Epithelial cell of proximal tubule (primary cell): ENCODE results near the gene STK10. TPM values are rescaled to one million over a fixed set of nuclear protein-coding genes. Genes with fewer than 3 reads are reported as not detected.

ENCODE experiments used
- DNase-seq: peaks from one replicate; pipeline ENCODE4 v3.0.0-alpha.2; 2011; ENCODE audit warnings: low read depth
- H3K4me3 ChIP-seq: 2 replicates; pipeline ENCODE4 v1.5.1; 2011; ENCODE audit warnings: low read depth, mild to moderate bottlenecking, low read length
- total RNA-seq: library from RNA; depleted of rRNA; stranded (reverse); fragments of >200 nt; gene quantifications from 2 replicates; pipeline ENCODE4 v1.2.3, GENCODE V29; 2015
- TF ChIP-seq, protein P1 (sequence below): conservative IDR thresholded peaks from 2 replicates; pipeline ENCODE4 v1.5.1; 2012; ENCODE audit warnings: low read depth, mild to moderate bottlenecking, low read length

STK10 gene
- total RNA-seq, 1 donor from 2014 or later = 22.4 TPM

DNA sequence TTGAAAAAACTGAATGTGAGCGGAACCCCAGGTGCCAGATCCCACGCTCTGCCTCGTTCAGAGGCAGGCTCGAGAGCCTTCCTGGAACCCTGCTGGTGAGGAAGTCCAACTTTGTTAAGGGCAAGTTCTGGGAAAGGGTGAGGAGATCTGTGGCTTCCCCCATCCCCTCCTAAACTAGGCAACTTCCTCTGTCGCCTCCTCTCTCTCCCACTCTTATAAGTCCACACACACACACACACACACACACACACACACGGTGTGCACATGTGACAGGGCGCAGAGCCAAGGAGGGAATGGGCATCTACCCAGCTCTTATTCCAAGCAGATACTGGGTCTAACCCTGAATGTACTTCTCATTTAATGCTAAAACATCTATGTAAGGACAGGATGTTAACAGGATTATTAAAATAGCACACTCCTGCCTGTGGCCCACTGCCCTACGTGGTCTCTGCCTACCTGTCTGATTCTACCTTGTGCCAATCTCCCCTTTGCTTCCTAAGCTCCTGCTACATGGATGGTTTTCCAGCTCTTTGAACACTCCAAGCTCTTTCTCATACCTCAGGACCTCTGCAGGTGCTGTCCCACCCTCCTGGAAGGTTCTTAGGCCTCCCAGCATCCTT, 109.2 kb downstream of the STK10 start:
- TF ChIP-seq, protein P1, sequence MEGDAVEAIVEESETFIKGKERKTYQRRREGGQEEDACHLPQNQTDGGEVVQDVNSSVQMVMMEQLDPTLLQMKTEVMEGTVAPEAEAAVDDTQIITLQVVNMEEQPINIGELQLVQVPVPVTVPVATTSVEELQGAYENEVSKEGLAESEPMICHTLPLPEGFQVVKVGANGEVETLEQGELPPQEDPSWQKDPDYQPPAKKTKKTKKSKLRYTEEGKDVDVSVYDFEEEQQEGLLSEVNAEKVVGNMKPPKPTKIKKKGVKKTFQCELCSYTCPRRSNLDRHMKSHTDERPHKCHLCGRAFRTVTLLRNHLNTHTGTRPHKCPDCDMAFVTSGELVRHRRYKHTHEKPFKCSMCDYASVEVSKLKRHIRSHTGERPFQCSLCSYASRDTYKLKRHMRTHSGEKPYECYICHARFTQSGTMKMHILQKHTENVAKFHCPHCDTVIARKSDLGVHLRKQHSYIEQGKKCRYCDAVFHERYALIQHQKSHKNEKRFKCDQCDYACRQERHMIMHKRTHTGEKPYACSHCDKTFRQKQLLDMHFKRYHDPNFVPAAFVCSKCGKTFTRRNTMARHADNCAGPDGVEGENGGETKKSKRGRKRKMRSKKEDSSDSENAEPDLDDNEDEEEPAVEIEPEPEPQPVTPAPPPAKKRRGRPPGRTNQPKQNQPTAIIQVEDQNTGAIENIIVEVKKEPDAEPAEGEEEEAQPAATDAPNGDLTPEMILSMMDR = no peak
- DNase-seq = no peak
- no peak overlapping the region for H3K4me3 ChIP-seq

DNA sequence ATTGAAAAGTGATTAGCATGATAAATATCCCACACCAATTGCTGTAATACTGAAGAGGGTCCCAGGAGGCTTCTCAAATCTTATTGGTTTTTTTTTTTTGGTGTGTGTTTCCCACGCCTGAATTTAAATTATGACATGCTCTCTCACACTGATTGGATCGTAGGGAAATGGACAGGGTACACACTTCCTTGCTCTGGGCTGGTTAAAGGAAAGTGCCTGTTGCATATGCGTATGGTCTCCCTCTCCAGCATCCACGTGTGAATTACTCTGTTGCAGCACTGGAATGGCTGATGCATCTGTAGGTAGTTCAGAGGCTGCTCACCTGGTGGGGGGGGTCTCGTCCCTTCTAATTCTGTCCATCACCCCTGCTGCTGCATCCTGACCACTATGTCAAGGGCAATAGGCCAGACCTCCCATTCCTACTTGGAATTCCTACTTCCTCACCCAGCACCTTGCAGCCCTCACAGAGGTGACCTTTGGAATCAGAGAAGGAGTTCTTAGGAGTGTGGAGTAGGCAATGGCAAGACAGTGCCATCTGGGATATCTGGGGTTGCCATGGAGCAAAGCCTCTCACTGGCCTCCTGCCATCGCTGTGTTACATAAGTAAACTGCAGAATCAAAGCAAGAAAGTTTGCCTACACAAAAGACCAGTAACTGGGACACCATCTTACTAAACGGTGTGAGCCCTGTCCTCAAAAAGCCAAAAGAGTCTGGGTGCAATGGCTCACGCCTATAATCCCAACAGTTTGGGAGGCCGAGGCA, 110.2 kb downstream of the STK10 start:
- H3K4me3 ChIP-seq = no peak overlapping the region
- no peak for DNase-seq
- TF ChIP-seq, protein P1 = no peak

DNA sequence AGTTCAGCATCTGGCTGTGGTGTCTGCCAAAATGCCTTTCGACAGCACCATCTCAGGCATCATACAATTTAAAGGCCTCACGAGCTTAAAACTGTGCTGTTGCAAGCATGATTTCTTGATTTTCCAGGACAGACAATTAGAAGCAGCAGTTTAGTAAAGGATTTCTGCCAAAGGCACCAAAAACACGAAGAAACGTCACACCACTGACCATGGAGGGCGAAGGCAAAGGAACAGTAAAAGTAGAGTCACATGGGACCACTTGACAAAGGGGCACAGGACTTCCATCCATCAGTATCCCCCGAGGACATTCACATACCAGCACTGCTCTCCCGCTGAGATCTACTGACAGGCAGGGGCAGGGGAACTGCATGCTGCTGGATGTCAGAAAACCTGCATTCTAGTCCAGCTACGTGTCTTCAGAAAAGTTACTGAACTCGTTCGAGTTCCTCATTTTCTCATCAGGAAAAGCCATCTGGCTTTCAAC, 111.2 kb downstream of the STK10 start:
- TF ChIP-seq, protein P1 = no peak

DNA sequence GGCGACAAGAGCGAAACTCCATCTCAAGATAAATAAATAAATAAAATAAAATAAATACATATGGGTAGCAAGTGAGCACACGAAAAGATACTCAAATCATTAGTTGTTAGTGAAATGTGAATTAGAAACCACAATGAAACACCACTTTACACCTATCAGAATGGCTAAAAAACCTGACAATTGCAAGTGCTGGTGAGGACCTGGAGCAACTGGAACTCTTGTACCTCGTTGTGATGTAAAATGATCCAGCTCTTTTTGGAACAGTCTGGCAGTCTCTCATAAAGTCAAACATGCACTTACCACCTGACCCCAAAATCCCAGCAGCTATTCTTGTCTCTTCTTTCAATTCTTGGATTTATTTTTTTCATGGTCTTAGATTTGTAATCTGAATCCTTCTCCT, 112.4 kb downstream of the STK10 start:
- TF ChIP-seq, protein P1 = no peak
- DNase-seq = no peak
- no peak overlapping the region for H3K4me3 ChIP-seq

More for the DNA sequence above, 111.2 kb downstream of the STK10 start:
- H3K4me3 ChIP-seq = no peak overlapping the region
- DNase-seq = no peak

DNA sequence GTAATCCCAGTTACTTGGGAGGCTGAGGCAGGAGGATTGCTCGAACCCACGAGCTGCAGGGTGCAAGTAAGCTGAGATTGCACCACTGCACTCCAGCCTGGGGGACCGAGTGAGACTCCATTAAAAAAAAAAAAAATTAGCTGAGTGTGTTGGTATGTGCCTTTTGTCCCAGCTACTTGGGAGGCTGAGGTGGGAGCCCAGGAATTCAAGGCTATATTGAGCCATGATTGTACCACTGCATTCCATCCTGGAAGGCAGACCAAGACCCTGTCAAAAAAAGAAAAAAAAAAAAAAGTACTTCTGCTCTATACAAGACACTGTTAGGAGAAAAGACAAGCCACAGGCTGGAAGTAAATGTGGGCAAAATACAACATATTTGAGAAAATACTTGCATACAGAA, 113.1 kb downstream of the STK10 start:
- DNase-seq = no peak
- no peak overlapping the region for H3K4me3 ChIP-seq
- TF ChIP-seq, protein P1 = no peak

DNA sequence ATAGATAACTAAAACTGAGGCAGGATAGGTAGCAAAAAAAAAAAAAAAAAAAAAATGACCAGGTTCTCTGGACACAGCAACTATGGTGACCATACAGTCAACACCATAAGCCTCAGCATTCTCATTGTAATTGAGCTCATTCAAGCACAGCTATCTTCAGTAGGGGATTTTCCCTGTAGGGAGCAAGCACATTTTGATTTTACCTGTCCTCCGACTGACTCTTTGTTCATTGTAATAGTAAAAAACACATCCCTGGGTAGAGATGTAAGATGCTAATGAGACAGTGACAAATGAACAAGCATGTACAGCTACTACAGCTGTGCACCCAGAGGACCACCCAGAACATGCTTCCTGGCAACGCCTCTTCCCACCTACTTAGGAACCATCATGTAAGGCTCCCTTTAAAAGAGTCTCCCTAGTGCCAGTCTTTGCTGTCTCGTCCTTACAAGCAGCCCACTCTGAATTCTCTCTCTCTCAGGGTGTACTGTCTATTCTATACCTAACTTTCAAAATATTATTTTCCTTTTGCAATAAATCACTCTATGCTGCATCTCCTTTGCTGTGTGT, 116.6 kb downstream of the STK10 start:
- no peak for DNase-seq
- TF ChIP-seq, protein P1 = no peak
- no peak overlapping the region for H3K4me3 ChIP-seq
